HG02798 (cell line): ENCODE data around the gene COL6A1.

Experiments
- ATAC-seq: cut with Tn5 transposase; IDR thresholded peaks from one replicate; pipeline ENCODE4 v1.9.1; 2021; ENCODE audit warnings: mild to moderate bottlenecking; ENCODE audit not compliant: unreplicated experiment, poor library complexity

Gene COL6A1

DNA sequence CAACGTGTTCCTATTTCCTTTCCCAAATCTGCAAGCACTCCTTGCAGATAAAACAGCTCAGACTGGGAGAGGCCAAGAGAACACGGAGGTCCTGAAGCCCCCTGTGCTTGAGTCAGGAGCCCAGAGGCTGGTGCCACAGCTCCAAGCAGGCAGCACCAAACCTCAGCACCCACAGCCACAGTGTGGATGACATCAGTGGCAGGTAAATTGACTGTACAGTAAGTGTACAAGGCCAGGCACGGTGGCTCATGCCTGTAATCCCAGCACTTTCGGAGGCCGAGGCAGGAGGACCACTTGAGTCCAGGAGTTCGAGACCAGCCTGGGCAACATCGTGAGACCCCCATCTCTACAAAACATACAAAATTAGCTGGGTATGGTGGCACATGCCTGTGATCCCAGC lies 1.9 kb upstream of the COL6A1 start:
- no peak for ATAC-seq

DNA sequence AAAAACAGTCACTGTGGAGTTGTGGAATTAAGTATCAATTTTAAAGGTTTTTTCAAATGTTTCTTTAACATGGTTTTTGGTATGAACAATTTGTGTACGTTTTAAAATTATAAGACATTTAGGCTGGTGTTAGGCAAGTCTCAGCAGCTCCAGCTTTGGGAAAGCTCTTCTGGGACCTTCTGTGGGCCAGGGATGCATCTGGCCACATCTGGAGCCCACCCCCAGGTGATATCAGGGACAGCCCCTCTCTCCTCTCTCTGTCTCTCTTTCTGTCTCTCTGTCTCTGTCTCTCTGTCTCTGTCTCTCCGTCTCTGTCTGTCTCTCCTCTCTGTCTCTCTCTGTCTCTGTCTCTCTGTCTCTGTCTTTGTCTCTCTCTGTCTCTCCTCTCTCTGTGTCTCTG lies 1.3 kb upstream of the COL6A1 start:
- ATAC-seq: no peak

DNA sequence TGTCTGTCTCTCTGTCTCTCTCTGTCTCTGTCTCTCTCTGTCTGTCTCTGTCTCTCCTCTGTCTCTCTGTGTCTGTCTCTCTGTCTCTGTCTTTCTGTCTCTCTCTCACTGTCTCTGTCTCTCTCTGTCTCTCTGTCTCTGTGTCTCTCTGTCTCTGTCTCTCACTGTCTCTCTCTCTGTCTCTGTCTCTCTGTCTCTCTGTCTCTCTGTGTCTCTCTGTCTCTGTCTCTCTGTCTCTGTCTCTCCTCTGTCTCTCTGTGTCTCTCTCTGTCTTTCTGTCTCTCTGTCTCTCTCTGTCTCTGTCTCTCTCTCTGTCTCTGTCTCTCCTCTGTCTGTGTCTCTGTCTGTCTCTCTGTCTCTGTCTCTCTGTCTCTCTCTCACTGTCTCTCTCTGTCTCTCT lies 873 bp upstream of the COL6A1 start:
- no peak for ATAC-seq

DNA sequence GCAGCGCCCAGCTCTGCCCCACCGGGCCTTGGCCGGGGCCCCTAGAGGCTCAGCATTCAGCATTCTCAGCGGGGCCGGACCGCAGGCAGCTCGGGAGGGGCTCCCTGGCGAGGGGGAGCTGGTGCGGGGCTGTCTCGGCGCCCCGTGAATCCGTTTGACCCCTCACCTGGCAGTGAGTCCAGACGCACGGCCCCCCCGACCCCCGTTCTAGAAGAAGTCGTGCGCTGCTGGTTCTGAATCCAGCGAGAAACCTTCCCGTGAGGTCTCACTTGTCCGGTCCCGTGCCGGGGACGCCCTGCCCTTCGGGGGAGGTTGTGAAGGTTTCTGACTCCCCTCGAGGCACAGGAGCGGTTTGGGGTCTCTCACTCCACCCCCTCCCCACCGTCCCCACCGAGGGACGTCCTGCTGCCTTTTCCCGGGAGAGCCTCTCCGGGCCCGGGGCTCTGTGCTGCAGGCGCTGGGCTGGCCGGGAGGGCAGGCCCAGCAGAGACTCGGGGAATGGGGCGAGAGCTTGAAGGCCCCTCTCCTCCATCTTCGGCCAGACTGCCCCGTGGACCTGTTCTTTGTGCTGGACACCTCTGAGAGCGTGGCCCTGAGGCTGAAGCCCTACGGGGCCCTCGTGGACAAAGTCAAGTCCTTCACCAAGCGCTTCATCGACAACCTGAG lies 655 bp downstream of the COL6A1 start:
- ATAC-seq: no peak

DNA sequence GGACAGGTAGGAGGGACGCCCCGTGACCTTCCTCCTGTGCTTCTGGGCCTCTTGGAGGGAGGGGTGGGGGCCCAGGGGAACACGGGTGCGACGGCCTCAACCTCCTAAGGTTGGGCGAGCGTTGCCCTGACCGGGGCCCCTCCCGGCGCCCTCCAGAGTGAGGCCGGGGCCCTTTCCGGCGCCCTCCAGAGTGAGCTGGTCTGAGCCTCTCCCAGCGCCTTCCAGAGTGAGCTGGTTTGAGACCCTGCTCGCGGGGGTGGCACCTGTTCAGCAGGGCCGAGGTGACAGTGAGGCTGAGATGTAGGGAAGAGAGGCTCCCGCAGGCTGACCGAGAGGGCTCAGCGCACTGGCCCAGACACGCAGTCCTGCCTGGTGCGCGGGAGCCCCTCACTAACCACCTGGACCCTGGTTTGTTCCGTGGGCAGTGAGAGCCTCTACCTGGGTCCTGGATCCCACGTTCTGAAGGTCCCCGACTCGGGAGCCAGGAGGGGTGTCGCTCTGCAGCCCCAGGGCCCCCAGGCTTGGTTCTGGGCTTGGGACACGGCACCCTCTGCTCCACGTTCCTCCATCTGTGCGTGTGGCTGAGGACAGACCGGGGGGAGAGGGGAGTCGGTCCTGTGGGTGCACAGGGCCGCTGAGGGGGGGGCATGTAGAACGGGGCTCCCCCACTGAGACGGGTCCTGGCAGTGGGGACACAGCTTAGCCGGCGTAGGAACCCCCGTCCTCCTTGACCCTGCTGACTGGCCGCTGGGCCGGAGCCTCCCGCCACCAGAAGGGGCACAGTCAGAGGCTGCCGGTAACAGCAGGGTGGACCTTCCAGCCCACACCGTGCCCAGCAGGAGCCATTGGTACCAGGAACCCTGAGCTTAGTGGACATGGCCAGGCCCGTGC lies 1.4 kb downstream of the COL6A1 start:
- no peak for ATAC-seq

DNA sequence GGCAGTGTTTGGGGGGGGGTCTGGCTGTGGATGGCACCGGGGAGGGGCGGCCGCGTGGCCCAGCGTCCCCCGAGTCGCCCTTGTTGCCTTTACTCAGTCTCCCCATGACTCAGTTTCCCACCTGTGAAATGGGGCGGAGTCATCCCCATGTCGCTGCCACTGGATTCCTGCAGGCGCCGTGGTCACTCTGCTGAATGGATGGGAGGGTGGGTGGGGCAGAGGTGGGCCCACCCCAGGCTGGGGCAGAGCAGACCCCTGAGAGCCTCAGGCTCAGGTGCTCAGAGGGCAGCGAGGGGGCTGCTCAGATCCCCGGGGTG lies 2.0 kb downstream of the COL6A1 start:
- ATAC-seq: no peak

DNA sequence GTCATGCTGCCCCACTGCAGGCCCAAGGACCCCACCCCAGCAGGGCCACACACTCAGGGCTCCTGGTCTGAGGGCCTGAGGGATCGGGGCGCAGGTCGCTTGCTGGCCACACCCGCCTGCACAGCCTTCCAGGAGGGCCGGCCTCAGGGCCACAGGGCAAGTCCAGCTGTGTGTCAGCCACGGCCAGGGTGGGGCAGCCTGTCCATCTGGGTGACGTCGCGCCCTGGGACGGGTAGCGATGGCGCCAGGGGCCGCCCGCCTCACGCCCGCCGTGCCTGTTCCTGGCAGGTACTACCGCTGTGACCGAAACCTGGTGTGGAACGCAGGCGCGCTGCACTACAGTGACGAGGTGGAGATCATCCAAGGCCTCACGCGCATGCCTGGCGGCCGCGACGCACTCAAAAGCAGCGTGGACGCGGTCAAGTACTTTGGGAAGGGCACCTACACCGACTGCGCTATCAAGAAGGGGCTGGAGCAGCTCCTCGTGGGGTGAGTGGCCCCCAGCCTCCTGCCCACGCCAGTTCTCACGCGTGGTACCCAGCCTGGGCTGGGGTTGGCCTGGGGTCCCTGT lies 2.5 kb downstream of the COL6A1 start:
- ATAC-seq: no peak

DNA sequence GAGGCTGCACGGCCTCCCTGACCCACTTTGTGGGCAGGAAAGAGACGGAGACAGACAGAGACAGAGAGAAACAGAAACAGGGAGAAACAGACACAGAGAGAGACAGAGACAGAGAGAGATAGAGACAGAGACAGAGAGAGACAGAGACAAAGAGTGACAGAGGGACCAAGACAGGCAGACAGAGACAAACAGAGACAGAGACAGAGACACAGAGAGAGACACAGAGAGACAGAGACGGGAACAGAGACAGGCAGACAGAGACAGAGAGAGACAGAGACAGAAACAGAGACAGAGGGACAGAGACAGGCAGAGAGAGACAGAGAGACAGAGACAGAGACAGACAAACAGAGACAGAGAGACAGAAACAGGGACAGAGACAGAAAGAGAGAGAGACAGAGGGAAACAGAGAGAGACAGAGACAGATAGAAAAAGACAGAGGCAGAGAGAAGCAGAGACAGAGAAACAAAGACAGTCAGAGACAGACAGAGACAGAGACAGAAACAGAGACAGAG lies 3.1 kb downstream of the COL6A1 start:
- ATAC-seq: no peak

DNA sequence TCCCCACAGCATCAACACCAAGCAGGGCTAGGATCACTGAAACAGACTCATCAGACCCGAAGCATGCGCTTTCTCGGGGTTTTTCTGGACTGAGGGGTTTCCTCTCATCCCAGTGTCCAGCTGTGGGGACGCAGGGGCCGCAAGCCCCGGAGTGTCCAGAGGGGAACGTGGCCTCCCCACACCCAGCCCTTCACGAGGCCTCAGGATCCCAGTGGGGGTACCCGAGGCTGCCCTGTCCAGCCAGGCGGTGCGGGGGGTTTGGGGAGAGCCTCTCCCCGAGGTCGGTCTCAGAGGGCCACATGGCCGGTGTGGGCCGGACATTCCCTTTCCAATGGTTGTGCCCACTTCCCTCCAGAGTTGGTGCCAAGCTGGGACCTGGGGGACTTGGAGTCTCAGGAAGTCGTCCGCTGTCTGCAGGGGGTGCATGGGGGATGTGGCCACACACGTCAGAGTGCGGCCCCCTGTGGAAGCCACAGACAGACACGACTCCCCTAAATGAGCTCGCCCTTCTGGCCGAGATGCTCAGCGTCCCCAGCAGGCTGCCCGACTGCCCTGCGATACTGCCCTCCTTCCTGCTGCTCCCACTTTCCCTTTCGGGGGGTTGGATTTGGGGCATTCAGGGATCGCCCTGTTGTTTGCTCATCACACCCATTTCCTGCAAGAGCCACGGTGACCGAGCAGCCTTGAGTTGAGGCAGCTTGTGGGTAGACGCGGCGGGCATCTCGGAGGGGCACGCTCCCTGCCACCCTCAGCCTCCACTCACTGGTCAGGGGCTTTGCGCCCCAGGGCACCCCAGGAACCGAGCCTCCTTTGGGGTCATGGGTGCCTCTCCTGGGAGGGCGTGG lies 4.1 kb downstream of the COL6A1 start:
- no peak for ATAC-seq

DNA sequence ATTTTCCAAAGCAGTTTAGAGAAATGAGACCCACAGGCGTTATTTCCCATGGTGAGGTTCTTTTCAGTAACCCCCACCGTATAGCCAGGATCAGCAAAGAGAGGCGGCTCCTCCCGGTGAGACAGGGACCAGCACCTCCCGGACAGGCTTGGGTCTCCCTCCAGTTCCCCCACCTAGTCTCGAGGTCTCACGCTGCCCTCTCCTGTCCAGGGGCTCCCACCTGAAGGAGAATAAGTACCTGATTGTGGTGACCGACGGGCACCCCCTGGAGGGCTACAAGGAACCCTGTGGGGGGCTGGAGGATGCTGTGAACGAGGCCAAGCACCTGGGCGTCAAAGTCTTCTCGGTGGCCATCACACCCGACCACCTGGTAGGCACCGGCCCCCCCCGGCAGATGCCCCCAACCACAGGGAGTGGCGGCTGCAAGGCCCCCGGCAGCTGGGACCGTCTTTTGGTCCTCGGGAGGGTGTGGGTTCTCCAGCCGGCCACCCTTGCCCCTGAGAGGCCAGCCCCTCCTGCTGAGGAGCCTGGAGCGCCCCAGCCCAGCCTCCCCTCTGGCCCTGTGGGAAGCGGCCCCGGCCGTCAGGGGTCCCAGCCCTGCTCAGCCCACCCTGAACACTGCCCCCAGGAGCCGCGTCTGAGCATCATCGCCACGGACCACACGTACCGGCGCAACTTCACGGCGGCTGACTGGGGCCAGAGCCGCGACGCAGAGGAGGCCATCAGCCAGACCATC lies 4.9 kb downstream of the COL6A1 start:
- no peak for ATAC-seq

DNA sequence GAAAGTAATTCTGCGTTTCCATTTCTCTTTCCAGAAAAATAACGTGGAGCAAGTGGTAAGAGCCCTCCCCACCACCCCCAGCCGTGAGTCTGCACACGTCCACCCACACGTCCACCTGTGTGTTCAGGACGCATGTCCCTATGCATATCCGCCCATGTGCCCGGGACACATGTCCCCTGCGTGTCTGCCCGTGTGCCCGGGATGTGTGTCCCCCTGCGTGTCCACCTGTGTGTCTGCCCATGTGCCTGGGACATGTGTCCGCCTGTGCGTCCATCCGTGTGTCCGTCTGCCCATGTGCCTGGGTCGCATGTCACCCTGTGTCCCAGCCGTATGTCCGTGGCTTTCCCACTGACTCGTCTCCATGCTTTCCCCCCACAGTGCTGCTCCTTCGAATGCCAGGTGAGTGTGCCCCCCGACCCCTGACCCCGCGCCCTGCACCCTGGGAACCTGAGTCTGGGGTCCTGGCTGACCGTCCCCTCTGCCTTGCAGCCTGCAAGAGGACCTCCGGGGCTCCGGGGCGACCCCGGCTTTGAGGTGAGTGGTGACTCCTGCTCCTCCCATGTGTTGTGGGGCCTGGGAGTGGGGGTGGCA lies 5.6 kb downstream of the COL6A1 start:
- no peak for ATAC-seq

DNA sequence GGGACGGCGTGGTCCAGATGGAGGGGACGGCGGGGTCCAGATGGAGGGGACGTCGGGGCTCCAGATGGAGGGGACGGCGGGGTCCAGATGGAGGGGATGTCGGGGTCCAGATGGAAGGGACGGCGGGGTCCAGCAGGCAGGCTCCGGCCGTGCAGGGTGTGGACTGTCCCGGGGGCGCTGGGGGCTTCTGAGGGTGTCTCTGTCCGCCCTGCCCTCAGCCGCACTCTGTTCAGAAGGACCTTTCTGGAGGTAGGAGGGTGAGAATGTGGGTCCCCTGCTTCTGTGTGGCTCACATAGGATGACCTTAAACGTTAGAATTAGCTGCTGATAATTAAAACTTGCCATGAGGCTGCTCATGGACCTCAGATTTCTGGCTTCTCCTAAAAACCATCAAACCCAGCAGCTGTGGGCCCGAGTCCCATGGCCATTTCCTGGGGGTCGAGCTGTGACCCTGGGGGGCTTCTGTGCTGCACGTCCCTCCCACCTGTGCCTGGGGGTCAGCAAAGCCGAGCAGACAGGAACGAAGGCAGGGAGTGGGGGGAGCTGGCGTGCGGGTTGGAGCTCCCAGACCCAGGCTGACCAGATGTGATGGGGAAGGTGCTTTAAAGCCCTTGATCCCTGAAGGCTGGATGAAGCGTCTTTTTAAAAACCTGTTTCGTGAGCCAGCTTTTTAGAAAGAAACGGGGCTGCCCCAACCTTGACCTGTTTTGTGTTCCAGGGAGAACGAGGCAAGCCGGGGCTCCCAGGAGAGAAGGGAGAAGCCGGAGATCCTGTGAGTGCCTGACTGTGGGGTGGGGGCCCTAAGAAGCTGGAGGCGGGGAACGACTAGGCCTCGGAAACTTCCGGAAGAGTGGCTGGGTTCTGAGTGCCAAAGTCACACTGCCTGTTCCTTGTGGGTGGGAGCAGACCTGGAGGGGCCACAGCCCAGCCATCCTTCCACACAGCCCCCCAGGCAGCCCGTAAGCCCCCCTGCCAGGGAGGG lies 7.1 kb downstream of the COL6A1 start:
- no peak for ATAC-seq

DNA sequence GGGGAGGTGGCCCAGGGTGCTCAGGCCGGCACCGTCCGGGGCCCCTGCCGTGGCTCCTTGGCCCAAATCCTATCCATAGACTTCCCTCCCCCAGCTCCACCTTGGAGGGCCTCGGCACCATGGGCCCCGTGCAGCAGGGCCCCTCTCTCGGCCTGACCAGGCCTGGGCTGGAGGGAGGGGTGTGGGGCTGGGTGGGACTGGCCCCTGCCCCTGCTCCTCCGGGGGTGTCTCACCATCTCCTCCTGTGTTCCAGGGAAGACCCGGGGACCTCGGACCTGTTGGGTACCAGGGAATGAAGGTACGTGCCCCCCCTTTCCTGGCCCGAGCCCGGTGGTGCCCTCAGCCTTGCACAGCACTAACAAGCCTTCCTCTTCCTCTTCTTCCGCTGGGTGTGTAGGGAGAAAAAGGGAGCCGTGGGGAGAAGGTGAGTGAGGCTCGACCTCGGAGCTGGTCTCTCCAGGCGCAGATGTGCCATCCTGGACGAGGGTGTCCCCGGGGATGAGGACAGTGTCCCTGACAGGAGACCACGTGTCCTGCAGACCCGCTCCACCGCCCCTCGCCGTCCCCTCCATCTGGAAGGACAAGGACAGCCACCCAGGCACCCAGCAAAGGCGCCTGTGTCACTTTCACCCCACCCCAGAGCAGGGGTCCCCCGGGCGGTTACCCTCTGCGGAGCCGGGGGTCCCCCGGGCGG lies 7.9 kb downstream of the COL6A1 start:
- no peak for ATAC-seq

DNA sequence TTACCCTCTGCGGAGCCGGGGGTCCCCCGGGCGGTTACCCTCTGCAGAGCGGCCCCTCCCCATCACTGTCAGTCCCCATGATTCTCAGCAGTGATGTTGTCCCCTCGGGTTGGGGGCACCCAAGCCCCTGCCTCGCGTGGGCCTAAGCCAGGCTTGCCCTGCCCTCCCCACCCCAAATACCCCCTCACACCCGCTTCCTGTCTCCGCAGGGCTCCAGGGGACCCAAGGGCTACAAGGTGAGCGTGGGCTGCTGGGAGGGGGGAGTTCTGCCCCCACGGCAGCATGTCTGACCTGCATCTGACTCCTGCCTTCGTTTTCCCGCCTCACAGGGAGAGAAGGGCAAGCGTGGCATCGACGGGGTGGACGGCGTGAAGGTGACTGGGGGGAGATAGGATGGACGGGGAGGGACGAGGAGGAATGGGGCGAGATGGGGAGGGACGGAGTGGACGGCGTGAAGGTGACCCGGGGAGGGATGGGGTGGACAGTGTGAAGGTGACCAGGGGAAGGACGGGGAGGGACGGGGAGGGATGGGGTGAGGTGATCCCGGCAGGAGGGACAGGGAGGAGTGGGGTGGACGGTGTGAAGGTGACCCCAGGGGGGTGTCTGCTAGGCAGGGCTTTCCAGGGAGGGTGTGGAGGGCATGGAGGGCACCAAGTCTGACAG lies 8.6 kb downstream of the COL6A1 start:
- no peak for ATAC-seq

DNA sequence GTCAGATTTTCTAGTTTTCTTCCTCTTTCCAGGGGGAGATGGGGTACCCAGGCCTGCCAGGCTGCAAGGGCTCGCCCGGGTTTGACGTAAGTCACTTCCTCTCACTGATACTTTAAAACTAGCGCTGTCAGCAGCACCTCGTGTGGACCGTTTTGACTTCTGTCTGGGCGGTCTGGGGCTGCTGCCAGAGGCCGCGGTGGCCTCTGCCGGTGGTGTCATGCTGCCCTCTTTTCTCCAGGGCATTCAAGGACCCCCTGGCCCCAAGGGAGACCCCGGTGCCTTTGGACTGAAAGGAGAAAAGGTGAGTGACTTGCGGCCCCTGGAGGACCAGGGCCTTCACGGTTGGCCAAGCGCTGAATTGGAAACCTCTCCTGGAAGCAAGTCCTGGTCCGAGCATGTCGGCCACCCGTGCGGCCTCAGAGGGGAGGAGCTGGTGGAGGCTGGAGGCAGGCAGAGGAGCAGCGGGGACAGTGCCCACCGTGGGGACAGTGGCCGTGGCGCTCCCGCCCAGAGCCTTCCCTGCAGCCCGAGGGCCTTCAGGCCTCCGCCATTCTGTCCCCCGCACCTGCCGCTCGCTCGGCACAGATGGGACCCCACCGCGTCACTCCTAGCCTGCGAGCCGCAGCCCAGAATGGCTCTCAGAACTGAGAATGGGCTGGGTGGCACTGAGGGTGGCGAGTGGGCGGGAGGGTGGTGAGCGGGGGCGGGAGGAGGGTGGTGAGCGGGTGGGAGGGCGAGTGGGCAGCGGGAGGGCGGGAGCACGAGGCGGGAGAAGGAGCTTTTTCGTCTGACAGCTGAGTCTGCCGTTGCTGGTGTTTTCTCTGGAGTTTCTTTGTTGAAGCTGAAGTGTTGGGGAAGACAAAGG lies 9.4 kb downstream of the COL6A1 start:
- no peak for ATAC-seq

DNA sequence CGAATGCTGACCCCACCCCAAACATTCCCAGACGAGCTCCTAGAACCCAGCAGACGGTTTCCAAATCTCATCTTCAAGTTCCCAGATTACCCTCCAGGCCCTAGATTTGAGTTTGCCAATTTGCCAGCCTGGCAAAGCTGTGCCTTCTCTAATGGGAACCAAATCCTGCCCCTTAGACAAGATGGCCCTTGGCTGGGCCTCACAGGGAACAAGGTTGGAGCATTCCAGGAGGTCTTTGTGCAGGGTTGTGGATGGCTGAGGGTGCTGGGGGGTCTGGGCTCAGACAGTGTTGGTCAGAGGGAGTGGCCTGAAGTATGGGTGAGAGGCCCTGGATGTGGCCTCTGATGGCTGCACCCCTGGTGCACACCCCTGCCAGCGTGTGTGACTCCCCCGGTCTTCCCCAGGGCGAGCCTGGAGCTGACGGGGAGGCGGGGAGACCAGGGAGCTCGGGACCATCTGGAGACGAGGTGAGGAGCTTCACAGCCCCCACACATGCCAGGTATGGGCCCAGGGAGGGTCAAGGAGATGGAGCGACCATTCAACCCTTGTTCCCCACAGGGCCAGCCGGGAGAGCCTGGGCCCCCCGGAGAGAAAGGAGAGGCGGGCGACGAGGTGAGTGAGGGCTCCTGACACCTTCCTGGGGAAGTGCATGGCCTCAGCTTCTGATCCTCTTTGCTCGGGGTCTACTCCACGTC lies 10.2 kb downstream of the COL6A1 start:
- ATAC-seq: no peak
